Panc1 (cell line): ENCODE results near the gene KLK14. TPM values are rescaled to one million over a fixed set of nuclear protein-coding genes. Genes with fewer than 3 reads are reported as not detected.

Experiments
- ATAC-seq: fragments of 200-7000 bp; cut with Tn5 transposase; 2 replicates; pipeline ENCODE4 v1.9.1; 2020; ENCODE audit warnings: mild to moderate bottlenecking, moderate library complexity
- BruUV-seq: library from RNA; stranded (reverse); fragments of 400-500 nt; replicated peaks from 2 replicates; lab custom pipeline; 2021; lab: Mats Ljungman, UMichigan
- CTCF ChIA-PET: fragments of 300-600 bp; sonication (Branson Sonifier 250); formaldehyde crosslinking; loops from one replicate; lab custom pipeline; 2022; ENCODE audit warnings: antibody characterized with exemption; lab: Charles Lee
- POLR2A ChIA-PET: fragments of 300-600 bp; sonication (Branson Sonifier 250); formaldehyde crosslinking; loops from one replicate; lab custom pipeline; 2022; ENCODE audit warnings: antibody characterized with exemption; lab: Charles Lee
- DNase-seq: peaks from one replicate; pipeline ENCODE4 v3.0.0-alpha.2; 2010; ENCODE audit warnings: low read depth, low spot score
- H3K27ac ChIP-seq: 2 replicates; pipeline ENCODE4 v1.5.1; 2011; ENCODE audit warnings: mild to moderate bottlenecking, low read length, inconsistent platforms
- H3K27me3 ChIP-seq: fragments of 200-500 bp; sonication (Bioruptor generic); 2 replicates; pipeline ENCODE4 v1.6.0; 2014; ENCODE audit warnings: low read length, inconsistent platforms; ENCODE audit not compliant: control insufficient read depth, insufficient read depth
- H3K36me3 ChIP-seq: fragments of 200-500 bp; sonication (Bioruptor generic); 2 replicates; pipeline ENCODE4 v1.5.1; 2014; ENCODE audit warnings: inconsistent platforms, mild to moderate bottlenecking, low read length, moderate library complexity; ENCODE audit not compliant: control insufficient read depth, insufficient read depth
- H3K4me1 ChIP-seq: 2 replicates; pipeline ENCODE4 v1.5.1; 2011; ENCODE audit warnings: inconsistent platforms, mild to moderate bottlenecking, low read length, moderate library complexity; ENCODE audit not compliant: control insufficient read depth, insufficient read depth
- H3K4me3 ChIP-seq, 2 experiments: 2 replicates each; pipeline ENCODE4 v1.5.1; 2011 to 2012; ENCODE audit warnings: low read depth in 2 of 2, low read length in 2 of 2, mild to moderate bottlenecking in 2 of 2, inconsistent platforms in 1 of 2, moderate library complexity in 1 of 2
- H3K9me3 ChIP-seq: fragments of 200-500 bp; sonication (Bioruptor generic); 2 replicates; pipeline ENCODE4 v1.5.1; 2014; ENCODE audit warnings: low read depth, mild to moderate bottlenecking, inconsistent platforms, low read length, moderate library complexity; ENCODE audit not compliant: control insufficient read depth, insufficient read depth
- POLR2AphosphoS5 ChIP-seq: IDR thresholded peaks from 2 replicates; pipeline ENCODE4 v1.6.1; 2012; ENCODE audit warnings: mild to moderate bottlenecking, low read depth, low read length, moderate library complexity
- SIN3A ChIP-seq: IDR thresholded peaks from 2 replicates; pipeline ENCODE4 v1.6.1; 2012; ENCODE audit warnings: low read depth, mild to moderate bottlenecking, low read length, moderate library complexity, borderline replicate concordance; ENCODE audit not compliant: insufficient read depth
- TCF7L2 ChIP-seq: IDR thresholded peaks from 2 replicates; pipeline ENCODE4 v1.6.1; 2011; ENCODE audit warnings: mild to moderate bottlenecking, low read depth, low read length, inconsistent platforms
- in situ Hi-C: cut with HindIII; loops from 2 replicates; pipeline ENCODE4 v1.10.0; 2016; ENCODE audit warnings: low sequenced_read_pairs, low pct_unique_long_range_greater_than_20kb
- intact Hi-C: fragments of 100-400 bp; cut with micrococcal nuclease; formaldehyde crosslinking; loops from one replicate; pipeline ENCODE4 v1.10.0; 2022; ENCODE audit not compliant: unreplicated experiment
- total RNA-seq: library from RNA; stranded (reverse); gene quantifications from one replicate; pipeline ENCODE4 v1.2.1, GENCODE V29; 2021; ENCODE audit not compliant: unreplicated experiment
- TF ChIP-seq, protein P1 (sequence below), 2 experiments: IDR thresholded peaks; 2 replicates each; pipeline ENCODE4 v1.6.1; 2011 to 2012; ENCODE audit warnings: low read depth in 2 of 2, control low read depth in 1 of 2, low read length in 1 of 2, mild to moderate bottlenecking in 1 of 2, moderate library complexity in 1 of 2; ENCODE audit not compliant: insufficient read depth in 1 of 2
- TF ChIP-seq, protein P2 (sequence below): fragments of 450-650 bp; IDR thresholded peaks from 2 replicates; pipeline ENCODE4 v1.5.1; 2017; ENCODE audit warnings: mild to moderate bottlenecking

KLK14 gene
- total RNA-seq, 1 experiment from 2014 or later = not detected

DNA sequence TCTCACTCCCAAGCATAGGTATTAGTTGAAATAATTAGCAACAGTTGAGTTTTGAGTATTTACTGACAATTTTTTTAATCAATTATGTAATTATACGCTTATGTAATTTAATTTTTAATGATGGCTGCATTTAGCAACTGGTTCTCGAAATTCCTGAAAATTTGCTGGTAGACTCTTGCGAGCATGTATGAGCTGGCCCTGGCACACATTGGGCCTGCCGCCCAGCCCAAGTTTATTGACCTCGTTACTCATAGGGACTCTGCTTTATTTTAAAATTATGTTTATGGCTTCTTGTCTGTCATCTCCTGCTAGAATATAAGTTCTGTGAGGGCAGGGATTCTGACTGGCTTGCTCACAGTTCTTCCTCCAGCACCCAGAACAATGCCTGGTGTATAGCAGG lies 6.7 kb downstream of the KLK14 start:
- no peaks in the 10 kb centered on the region for H3K36me3 ChIP-seq
- no TSS peak for BruUV-seq
- H3K27ac ChIP-seq = no peak overlapping the region
- H3K9me3 ChIP-seq = 0 out of 2 replicates have a peak, but pooled peaks cover 4% of the 10 kb centered on the region
- TF ChIP-seq SIN3A (no peak), POLR2AphosphoS5 (no peak), TCF7L2 (no peak)
- TF ChIP-seq, protein P1, sequence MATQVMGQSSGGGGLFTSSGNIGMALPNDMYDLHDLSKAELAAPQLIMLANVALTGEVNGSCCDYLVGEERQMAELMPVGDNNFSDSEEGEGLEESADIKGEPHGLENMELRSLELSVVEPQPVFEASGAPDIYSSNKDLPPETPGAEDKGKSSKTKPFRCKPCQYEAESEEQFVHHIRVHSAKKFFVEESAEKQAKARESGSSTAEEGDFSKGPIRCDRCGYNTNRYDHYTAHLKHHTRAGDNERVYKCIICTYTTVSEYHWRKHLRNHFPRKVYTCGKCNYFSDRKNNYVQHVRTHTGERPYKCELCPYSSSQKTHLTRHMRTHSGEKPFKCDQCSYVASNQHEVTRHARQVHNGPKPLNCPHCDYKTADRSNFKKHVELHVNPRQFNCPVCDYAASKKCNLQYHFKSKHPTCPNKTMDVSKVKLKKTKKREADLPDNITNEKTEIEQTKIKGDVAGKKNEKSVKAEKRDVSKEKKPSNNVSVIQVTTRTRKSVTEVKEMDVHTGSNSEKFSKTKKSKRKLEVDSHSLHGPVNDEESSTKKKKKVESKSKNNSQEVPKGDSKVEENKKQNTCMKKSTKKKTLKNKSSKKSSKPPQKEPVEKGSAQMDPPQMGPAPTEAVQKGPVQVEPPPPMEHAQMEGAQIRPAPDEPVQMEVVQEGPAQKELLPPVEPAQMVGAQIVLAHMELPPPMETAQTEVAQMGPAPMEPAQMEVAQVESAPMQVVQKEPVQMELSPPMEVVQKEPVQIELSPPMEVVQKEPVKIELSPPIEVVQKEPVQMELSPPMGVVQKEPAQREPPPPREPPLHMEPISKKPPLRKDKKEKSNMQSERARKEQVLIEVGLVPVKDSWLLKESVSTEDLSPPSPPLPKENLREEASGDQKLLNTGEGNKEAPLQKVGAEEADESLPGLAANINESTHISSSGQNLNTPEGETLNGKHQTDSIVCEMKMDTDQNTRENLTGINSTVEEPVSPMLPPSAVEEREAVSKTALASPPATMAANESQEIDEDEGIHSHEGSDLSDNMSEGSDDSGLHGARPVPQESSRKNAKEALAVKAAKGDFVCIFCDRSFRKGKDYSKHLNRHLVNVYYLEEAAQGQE (IDR thresholded peaks at IDR 0.05; ENCODE audit: insufficient read depth in 1 of 2, low read depth in 2 of 2, low read length in 1 of 2) = no peak
- TF ChIP-seq, protein P2, sequence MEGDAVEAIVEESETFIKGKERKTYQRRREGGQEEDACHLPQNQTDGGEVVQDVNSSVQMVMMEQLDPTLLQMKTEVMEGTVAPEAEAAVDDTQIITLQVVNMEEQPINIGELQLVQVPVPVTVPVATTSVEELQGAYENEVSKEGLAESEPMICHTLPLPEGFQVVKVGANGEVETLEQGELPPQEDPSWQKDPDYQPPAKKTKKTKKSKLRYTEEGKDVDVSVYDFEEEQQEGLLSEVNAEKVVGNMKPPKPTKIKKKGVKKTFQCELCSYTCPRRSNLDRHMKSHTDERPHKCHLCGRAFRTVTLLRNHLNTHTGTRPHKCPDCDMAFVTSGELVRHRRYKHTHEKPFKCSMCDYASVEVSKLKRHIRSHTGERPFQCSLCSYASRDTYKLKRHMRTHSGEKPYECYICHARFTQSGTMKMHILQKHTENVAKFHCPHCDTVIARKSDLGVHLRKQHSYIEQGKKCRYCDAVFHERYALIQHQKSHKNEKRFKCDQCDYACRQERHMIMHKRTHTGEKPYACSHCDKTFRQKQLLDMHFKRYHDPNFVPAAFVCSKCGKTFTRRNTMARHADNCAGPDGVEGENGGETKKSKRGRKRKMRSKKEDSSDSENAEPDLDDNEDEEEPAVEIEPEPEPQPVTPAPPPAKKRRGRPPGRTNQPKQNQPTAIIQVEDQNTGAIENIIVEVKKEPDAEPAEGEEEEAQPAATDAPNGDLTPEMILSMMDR = no peak
- in situ Hi-C loops (no loop called here), intact Hi-C loops (no loop called here)
- no peak for DNase-seq
- ATAC-seq = no peak
- ChIA-PET CTCF (no interaction called here), POLR2A (no interaction called here)
- no peaks in the 10 kb centered on the region for H3K27me3 ChIP-seq
- no peaks in the 10 kb centered on the region for H3K4me1 ChIP-seq
- no peak overlapping the region for H3K4me3 ChIP-seq

DNA sequence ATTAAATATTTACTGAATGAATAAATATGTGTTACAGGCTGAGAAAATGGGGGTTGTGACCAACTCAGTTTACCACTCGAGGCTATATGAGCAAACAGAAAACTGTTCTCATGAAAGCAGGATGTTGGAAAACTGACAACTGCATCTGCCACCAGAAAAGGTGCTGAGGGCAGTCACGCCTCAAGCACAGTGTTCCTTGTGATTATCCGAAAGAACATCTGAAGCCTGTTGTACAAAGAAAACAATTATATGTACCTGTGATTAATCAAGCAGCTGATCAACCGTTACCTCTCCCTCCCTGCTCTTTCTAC lies 11.6 kb downstream of the KLK14 start:
- ATAC-seq (no peak), DNase-seq (no peak)
- ChIA-PET CTCF (no interaction called here), POLR2A (no interaction called here)
- H3K36me3 ChIP-seq = no peaks in the 10 kb centered on the region
- H3K4me1 ChIP-seq = no peaks in the 10 kb centered on the region
- H3K27me3 ChIP-seq = no peaks in the 10 kb centered on the region
- intact Hi-C loops (no loop called here), in situ Hi-C loops (no loop called here)
- TF ChIP-seq, protein P2 = no peak
- TF ChIP-seq TCF7L2 = no peak
- TF ChIP-seq SIN3A = no peak
- TF ChIP-seq POLR2AphosphoS5 = no peak
- TF ChIP-seq, protein P1 (IDR thresholded peaks at IDR 0.05; ENCODE audit: insufficient read depth in 1 of 2, low read depth in 2 of 2, low read length in 1 of 2) = no peak
- H3K27ac ChIP-seq = no peak overlapping the region
- H3K4me3 ChIP-seq = no peak overlapping the region
- no TSS peak for BruUV-seq
- 0 out of 2 replicates have a peak, but pooled peaks cover 4% of the 10 kb centered on the region for H3K9me3 ChIP-seq
